ENCODE data around the gene DNAI2.
"Not testable (repeated sequence)": the region's sequence is repeated elsewhere in the genome, so short reads cannot be mapped to it uniquely, and the experiment has no call there.

DNA sequence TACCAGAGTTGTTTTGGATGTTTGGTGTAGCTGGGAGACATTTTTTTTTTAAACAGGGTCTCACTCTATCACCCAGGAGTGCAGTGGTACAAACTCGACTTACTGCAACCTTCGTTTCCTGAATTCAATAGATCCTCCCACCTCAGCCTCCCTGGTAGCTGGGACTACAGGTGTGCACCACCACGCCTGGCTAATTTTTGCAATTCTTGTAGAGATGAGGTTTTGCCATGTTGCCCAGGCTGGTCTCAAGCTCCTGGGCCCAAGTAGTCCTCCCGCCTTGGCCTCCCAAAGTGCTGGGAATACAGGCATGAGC lies 8.2 kb downstream of the DNAI2 start:
- TF ChIP-seq YY1 (tag by site-specific recombination; IDR thresholded peaks at IDR 0.05); ZNF530 (tag by site-specific recombination; IDR thresholded peaks at IDR 0.05; ENCODE audit: low read depth); ZBTB8A (tag by site-specific recombination; IDR thresholded peaks at IDR 0.05); ZNF211 (tag by site-specific recombination; IDR thresholded peaks at IDR 0.05; ENCODE audit: low read depth); ZNF37A (tag by site-specific recombination; IDR thresholded peaks at IDR 0.05); KLF10 (tag by site-specific recombination; IDR thresholded peaks at IDR 0.05); ZNF121 (tag by site-specific recombination; IDR thresholded peaks at IDR 0.05); WT1 (tag by site-specific recombination; IDR thresholded peaks at IDR 0.05): not testable (repeated sequence)
- TF ChIP-seq, protein P1, sequence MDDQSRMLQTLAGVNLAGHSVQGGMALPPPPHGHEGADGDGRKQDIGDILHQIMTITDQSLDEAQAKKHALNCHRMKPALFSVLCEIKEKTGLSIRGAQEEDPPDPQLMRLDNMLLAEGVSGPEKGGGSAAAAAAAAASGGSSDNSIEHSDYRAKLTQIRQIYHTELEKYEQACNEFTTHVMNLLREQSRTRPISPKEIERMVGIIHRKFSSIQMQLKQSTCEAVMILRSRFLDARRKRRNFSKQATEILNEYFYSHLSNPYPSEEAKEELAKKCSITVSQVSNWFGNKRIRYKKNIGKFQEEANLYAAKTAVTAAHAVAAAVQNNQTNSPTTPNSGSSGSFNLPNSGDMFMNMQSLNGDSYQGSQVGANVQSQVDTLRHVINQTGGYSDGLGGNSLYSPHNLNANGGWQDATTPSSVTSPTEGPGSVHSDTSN (CRISPR knock-in tag; IDR thresholded peaks at IDR 0.05) = not testable (repeated sequence)
- TF ChIP-seq, protein P2, sequence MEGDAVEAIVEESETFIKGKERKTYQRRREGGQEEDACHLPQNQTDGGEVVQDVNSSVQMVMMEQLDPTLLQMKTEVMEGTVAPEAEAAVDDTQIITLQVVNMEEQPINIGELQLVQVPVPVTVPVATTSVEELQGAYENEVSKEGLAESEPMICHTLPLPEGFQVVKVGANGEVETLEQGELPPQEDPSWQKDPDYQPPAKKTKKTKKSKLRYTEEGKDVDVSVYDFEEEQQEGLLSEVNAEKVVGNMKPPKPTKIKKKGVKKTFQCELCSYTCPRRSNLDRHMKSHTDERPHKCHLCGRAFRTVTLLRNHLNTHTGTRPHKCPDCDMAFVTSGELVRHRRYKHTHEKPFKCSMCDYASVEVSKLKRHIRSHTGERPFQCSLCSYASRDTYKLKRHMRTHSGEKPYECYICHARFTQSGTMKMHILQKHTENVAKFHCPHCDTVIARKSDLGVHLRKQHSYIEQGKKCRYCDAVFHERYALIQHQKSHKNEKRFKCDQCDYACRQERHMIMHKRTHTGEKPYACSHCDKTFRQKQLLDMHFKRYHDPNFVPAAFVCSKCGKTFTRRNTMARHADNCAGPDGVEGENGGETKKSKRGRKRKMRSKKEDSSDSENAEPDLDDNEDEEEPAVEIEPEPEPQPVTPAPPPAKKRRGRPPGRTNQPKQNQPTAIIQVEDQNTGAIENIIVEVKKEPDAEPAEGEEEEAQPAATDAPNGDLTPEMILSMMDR (tag by site-specific recombination; IDR thresholded peaks at IDR 0.05) = not testable (repeated sequence)
- TF ChIP-seq, protein P3, sequence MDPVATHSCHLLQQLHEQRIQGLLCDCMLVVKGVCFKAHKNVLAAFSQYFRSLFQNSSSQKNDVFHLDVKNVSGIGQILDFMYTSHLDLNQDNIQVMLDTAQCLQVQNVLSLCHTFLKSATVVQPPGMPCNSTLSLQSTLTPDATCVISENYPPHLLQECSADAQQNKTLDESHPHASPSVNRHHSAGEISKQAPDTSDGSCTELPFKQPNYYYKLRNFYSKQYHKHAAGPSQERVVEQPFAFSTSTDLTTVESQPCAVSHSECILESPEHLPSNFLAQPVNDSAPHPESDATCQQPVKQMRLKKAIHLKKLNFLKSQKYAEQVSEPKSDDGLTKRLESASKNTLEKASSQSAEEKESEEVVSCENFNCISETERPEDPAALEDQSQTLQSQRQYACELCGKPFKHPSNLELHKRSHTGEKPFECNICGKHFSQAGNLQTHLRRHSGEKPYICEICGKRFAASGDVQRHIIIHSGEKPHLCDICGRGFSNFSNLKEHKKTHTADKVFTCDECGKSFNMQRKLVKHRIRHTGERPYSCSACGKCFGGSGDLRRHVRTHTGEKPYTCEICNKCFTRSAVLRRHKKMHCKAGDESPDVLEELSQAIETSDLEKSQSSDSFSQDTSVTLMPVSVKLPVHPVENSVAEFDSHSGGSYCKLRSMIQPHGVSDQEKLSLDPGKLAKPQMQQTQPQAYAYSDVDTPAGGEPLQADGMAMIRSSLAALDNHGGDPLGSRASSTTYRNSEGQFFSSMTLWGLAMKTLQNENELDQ (tag by site-specific recombination; IDR thresholded peaks at IDR 0.05; ENCODE audit: low read depth) = not testable (repeated sequence)
- TF ChIP-seq, protein P4, sequence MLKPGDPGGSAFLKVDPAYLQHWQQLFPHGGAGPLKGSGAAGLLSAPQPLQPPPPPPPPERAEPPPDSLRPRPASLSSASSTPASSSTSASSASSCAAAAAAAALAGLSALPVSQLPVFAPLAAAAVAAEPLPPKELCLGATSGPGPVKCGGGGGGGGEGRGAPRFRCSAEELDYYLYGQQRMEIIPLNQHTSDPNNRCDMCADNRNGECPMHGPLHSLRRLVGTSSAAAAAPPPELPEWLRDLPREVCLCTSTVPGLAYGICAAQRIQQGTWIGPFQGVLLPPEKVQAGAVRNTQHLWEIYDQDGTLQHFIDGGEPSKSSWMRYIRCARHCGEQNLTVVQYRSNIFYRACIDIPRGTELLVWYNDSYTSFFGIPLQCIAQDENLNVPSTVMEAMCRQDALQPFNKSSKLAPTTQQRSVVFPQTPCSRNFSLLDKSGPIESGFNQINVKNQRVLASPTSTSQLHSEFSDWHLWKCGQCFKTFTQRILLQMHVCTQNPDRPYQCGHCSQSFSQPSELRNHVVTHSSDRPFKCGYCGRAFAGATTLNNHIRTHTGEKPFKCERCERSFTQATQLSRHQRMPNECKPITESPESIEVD (tag by site-specific recombination; IDR thresholded peaks at IDR 0.05) = not testable (repeated sequence)
